ENCODE measurements around the gene RPL3.

RPL3 gene

DNA sequence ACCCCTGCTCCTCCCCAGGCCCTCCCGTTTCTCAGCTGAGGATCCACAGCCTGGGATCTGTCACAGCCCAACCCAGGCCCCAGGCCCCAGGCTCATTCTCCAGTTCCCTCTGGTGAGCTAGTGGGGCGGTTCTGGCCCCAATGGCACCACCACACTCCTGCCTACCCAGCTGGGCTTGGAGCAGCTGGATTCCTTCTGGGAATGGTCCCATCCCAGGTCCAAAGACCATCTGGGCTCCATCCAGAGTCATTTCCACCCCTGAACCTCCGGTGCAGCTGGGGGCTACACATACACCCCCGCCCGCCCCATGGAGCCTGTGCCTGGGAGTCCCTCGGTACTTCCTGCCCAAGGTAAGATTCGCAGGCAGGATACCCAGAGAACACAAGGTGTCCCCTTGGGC is 39.2 kb downstream of the RPL3 start:
- DNase-seq, result no peak

DNA sequence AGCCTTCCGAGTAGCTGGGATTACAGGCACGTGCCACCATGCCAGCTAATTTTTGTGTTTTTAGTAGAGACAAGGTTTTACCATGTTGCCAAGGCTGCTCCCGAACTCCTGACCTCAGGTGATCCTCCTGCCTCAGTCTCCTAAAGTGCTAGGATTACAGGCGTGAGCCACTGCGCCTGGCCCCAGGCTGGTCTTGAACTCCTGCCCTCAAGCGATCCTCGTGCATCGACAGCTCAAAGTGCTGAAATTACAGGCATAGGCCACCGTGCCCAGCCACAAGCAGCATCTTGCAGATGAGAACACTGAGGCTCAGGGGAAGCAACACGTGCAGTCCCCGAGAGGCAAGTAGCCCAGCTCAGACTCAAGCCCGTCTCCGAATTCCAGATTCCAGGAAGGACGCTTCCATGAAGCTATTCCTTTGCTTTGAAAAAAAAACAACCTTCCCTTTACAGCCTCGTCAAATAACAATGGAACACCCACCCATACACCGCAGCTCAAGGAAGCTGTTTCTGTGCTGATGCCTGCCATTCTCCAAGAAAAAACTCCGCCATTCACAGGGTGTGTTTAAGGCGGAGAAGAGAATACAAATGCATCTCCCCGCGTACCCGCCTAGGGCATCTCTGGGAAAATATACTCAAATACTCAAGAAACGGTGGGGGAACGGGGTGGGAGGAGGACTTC is 40.1 kb downstream of the RPL3 start:
- no peak for DNase-seq

DNA sequence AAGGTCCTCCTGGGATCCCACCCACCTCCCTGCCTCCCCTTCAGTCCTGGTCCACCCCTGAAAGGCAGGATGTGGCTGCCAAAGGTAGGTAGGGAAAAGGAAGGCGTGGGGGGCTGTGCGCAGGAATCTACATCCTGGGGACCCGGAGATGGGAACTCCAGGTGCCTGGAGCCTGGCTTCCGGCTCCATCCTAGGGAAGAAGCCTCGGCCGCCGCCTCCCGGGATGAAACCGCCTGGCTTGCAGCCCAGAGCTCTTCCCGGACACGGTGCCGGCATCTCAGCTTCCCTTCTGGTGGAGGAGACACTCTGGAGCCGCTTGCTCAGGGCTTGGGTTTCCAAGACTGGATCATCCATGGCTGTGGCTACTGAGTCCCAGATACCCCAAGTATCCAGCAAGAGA is 41.4 kb downstream of the RPL3 start:
- no peak for DNase-seq

DNA sequence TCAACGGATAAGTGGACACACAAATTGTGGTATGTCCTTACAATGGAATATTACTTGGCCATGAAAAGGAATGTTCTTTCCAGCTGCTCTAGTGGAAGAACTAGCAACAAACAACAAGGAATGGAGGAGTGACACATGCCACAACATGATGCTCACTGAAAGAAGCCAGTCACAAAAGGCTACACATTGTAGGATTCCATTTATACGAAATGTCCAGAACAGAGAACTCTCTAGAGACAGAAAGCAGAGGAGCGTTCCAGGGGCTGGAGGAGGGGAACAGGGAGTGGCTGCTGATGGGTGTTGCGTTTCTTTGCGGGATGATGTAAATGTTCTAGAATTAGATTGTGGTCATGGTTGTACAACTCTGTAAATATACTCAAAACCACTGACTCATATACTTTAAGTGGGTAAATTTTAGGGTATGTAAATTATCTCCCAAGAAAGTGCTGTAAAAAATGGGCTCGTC is 42.2 kb downstream of the RPL3 start:
- DNase-seq, result no peak

DNA sequence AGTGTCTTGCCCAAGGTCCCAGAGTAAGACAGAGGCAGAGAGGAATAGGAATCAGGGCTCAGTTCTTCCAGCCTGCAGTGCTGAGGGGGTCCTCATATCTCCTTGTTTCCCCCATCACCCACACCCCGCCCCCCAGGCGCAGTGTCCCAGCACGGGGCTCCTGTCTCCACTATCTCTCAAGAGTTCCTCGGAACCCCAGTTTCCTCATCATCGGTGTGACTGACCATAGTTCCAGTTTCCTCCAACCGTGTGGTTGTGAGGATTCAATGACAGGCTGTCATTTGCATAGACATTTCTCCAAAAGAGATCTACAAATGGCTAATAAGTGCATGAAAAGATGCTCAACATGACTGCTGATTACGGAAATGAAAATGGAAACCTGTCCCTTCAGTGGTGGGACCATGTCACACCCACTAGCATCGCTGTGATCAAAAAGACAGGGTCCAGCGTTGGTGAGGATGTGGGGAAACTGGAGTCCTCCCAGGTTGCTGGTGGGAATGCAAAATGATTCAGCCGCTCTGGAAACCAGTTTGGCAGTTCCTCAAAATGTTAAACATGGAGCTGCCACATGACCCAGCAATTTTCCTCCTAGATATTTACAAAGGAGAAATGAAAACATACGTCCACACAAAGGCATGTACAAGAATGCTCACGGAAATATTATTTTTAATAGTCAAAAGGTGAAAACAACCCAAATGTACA is 42.8 kb downstream of the RPL3 start:
- no peak for DNase-seq

DNA sequence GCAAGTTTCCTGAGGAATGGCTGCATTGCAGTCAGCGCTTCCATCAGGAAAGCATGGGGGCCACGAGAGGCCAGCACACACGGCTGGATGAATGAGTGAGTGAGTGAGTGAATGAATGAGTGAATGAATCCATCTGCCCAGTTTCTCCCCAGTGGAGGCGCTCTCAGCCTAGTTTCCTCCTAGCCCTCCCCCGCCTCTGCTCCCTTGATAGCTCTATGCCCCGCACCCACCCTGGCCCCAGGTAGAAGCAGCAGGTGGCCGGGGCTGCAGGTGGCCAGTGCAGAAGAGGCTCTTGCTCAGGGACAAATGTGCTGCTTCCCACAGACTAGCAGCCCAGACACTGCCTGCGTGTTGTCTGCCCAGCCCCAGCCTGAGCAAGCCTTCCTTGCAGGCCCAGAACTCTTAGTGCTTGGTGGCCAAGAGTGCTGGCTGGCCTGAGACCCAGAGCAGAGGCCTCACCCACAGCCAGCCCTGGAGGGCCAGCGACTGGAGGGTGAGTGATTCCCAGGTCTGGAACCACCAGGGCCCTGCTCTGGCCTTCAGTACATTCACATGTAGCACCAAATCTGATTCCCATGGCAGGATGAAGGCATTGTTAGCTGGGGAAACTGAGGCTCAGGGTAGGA is 43.5 kb downstream of the RPL3 start:
- DNase-seq, result no peak

DNA sequence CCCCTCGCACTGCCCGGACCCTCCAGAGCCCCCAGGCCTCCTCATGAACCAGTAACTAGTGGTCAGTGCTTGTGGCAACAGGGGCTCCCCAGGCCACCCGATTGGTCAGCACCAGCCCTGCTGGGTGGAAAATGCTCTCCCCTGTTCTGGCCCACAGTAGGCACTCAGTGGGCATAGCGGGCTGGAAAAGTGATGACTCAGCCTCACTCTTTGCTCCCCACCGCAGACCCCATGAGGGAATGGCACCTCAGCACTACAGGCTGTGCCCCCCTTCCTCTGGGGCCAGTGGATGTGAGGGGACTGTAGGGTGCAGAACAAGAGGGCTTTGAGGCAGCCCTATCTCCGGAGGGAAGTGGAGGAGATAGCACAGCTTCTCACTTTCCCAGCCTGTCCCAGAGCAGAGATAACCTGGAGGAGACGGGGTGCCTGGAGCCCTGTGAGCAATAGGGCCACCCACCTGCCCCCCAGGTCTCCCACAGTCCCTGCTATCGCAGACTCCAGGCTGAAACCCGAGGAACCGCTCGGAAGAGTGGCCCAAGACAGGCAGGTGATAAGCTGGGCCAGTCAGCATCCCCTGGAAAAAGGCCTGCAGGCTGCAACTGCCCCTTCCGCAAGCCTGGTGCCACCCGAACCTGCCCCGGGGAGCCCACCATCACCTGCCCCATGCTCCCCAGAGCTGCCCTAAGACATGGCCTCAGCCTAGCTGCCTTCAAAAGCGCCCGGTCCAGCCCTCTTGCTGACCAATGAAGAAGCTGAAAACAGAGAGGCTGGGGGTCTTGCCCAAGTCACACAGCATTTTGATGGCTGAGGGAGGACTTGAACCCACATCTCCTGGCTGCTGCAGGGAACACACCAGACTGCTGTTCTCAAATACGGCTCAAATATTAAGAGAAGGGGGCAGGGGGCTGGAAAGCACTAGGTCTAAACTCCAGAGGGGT is 45.2 kb downstream of the RPL3 start:
- no peak for DNase-seq

DNA sequence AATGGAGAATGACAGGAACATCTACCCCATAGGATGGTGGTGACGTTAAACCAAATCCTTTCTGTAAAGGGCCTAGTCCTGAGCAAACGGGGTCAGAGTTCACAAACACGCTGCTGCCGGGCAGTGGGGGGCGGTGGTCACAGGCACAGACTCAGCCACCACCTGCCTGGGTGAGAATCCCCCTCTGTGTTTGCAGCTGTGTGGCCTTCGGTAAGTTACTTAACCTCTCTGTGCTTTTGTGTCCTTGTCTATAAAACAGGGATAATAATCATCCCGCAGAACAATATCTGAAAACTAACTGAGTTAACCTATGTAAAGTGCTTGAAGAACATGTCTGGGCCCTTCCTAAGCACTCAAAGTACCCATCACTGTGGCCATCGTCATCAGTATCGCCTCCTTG is 48.6 kb downstream of the RPL3 start:
- DNase-seq, result no peak

DNA sequence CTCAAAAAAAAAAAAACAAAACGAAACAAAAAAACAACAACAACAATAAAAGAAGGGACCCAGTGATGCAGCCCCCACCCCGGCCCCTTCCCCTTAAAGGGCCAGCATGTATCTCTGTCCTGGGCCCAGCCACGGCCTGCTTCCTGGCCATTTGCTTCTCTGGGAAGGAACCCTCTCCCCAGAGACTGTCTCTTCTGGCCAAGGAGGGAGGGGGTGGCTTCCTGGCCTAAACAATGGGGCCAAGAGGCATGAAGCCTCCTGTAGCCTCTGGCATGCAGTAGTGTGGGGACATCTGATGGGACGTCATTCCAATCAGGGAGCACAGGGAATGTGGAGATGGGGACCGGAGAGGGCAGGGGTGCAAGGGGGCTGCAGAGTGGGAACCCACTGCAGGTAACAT is 49.1 kb downstream of the RPL3 start:
- DNase-seq, result no peak

DNA sequence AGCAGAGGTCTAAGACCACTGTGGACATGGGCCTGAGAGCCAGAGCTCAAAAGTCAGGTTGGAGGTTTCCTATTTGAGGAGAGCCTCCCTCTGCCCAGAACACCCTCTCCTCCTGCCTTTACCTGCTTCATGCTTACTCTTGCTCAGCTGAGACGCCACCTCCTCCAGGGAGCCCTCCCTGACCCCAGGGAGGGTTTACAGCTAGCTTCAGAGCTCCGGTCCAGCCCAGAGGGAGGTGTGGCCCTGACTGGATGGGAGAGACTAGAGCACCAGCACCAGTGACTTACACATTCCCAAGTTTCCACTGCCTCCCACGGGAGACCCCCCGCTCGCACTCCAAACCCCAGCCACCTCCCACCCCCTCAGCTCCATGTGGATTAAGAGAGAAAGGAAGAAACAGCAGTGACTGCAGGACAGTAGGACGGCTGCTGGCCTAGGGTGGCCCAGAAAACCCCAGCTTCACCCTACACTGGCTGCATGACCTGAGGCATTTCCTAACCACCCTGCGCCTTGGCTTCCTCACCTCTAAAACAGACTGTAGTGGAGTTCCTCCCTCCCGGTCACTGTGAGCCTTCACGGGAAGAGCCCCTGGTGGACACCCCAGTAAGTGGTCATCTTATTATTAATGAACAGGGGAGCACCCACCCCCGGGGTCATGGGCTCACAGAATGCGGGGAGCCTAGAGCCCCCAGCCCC is 50.2 kb downstream of the RPL3 start:
- DNase-seq, result no peak

DNA sequence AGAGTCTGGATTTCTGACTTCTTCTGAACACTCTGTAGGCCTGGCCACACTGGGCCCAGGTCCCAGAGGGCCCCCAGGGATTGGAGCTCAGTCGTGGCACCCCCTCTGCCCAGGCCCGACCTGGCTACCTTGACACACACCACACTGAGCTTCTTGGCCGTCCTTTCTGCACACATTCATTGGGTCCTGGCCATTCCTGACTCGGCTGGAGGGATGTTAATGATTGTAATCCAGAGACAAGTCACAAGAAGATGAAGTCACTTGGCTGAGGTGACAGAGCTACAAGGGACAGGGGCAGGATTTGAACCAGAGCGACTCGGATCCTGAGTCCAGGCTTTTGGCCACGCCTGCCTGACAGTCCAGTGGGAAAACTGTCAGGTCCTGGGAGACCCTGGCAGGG is 50.8 kb downstream of the RPL3 start:
- DNase-seq, result no peak

DNA sequence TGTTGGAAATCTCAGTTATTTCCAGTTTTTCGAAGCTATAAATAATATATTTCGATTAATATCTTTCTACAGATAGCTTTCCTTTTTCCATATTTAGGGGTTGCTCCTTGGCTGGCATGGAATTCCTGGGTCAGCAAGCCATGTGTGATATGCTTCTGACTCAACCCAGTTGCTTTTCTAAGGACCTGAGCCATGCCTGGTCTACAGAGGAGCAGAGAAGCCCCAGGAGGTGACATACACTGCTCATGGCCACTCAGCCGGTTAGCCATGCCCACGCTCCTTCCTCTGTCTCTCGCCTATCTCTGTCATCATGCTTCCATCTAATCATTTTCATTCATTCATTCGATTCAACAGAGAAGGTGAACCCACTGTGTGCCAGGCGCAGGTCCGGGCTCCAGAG is 51.4 kb downstream of the RPL3 start:
- DNase-seq, result no peak

DNA sequence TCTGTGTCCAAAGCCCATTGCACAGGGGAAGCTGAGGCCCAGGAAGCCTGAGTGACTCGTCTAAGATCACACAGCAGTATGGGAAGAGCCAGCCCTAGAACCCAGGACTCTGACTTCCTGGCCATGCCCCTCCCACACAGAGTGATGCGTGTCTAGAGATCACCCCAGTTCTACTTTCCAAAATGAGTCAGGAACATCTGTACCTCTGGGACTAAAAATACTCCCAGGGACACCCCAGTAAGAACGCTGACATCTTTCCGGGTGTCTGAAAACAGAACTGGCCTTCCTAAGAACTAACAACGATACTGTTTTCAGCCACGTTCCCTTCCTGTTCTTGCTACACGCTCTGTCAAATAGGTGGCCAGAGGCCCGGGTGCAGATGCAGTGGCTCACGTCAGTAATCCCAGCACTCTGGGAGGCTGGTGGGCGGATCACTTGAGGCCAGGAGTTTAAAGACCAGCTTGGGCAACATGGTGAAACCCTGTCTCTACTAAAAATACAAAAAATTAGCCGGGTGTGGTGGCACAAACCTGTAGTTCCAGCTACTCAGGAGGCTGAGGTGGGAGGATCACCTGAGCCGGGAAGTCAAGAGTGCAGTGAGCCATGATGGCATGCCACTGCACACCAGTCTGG is 52.9 kb downstream of the RPL3 start:
- no peak for DNase-seq

DNA sequence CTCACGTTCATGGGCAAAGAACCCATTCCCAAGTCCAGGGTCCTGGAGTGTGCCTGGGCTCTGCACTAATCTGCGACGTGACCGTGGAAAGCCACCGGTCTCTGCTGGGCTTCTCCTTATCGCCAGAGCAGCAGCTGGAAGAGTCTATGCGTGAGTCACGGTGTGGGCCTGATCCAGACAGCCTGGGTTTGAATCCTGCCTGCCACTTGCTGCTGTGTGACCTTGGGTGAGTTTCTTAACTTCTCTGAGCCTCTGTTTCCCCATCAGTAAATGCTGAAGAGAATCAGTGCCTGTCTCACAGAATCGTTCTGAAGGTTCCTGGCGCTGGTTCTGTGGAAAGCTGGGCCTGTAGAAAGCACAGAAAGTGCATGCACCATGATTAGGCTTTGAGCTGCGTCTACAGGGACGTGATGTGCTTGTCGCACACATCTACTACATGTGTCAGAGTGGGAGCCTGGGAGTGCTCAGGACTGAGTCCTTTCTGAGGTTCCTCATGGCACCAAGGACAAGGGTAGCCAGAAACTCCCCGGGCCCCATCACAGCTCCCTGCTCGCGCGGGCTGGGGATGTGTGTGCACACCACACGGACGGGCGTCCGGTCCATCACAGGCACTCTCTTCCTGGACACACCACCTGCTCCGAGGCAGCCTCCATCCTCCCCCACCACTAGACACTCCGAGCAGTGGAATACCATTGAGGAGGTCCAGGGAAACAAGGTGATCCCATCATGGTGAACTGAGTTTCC is 54.1 kb downstream of the RPL3 start:
- DNase-seq, result no peak

DNA sequence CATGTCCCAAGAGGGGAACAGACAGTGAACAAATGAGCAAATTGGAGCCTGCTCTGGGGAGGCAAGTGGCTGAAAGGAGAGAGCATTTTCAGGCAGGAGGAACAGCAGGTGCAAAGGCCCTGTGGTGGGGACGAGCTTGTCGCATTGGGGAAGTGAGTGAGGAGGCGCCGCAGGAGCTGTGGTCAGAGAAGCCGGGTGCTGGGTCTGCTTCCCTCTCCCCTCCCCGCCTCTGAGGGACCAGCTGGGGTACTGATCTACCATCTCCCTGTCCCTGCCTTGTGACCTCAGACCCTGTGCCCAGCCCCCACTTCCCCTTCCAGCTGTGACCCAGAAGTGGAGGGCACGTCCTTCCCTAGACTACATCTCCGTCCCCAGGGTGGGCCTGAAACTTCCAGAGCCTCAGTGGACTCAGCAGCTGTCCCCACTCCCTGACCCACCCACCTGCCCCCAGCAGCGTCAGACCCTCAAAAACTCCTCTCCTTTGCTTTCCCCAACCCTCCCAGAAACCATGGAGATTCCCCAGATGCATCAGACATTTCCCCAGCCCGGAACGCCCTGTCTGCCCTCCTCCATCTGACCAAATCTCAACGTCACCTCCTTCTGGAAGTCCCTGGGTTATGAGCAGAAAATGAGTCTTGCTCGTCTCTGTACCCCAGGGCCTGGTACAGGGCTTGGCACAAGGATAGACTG is 54.9 kb downstream of the RPL3 start:
- no peak for DNase-seq

DNA sequence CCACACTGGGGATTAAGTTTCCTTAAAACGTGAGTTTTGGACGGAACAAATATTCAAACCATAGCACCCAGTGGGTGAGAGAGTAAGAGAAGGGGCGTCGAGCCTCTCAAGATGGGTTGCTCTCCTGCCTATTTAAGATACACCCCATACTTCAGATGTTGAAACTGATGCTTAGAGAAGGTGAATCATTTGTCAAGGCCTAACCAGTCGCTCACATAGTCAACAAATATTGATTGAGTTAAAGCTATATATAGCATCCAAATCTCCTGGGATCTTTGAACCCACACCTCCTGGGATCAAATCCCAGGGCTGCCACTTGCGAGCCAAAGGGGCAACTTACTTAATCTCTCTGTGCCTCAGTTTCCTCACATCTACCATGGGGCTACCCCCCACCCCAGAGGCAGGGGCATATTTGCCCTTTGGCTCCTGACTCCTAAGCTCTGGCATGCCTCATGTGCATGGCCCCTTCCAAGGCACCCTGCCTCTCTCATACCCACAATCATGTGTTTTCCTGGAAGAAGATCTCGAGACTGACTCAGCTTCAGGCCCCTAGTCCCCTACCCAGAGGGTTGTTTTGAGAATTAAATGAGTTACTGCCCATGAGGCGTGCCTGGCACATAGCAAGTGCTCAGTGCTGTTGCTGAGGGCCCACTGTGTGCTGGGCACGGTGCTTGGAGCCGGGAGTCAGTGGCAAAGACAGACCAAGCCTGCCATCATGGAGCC is 55.6 kb downstream of the RPL3 start:
- DNase-seq, result no peak

Measured in activated CD8-positive, alpha-beta memory T cell treated with anti-CD3 and anti-CD28 coated beads, Interleukin-2, amount 50 U/mL, for 4 hours (primary cell).